ENCODE results near the gene ZNF205. TPM values are rescaled to one million over a fixed set of nuclear protein-coding genes. Genes with fewer than 3 reads are reported as not detected.

Gene ZNF205
- total and polyA plus RNA-seq, 2 of the 8 experiments (the other 6 are each of a cell fraction or from before 2014, with no cell fraction given) = 19.1 to 19.9 TPM

DNA sequence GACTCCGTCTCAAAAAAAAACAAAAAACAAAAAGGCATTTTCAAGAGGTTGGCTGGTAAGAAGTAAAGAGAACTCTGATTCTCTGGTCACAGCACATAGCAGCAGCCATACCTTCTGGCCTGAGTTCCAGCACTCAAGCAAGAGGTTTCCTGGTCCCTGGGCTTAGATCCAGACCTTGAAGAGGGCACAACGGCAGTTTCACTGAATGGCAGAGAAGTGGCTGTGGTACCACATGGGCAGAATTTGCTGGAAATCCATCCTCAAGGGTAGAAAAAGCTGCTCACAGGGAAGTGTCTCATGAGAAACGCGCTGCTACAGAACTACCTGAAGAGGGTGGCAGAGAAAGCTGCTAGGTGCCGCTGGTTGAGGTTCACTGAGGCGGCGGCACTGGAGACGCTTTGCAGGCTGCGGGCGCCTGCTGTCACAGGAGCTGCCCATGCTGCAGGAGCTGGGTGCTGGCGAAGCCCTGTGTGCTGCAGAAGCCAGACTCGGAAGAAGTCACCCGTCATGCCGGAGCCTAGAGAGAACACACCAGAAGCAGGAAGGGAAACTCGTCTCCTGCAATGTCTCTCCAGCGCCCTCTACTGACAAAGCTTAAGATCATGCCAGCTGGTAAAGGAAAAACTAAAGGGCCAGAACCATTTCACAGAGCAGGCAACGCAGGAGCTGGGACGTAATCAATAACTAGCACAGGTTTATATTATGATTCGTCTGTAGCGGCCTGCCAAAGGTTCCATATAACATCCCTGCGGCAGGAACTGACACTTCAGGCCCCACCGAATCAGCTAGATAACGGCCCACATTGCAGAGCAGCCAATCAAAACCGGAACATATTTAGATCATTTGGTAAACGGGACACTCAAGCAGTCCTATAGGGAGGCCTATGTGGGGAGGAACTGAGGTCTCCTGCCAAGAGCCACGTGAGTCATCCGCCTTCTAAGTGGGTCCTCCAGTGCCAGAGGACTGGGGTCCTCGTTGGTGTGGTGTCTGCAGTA, 17.0 kb downstream of the ZNF205 start (continued):
- TF ChIP-seq E2F6 (IDR thresholded peaks at IDR 0.05) (no peak), CBX5 (IDR thresholded peaks at IDR 0.05; ENCODE audit: low read depth, low read length) (no peak), GABPA (IDR thresholded peaks at IDR 0.05; ENCODE audit: borderline replicate concordance, insufficient read depth, low read length) (no peak)

Data from H1 (cell line).